K562 (cell line): ENCODE data around the gene TRMT1. TPM values are rescaled to one million over a fixed set of nuclear protein-coding genes. Genes with fewer than 3 reads are reported as not detected.

Experiments
- ARID3A ChIP-seq: IDR thresholded peaks from 2 replicates; pipeline ENCODE4 v1.6.1; 2012; ENCODE audit warnings: low read depth, low read length, improper control_type of control experiment, borderline replicate concordance
- ATF6 ChIP-seq: sonication (generic); formaldehyde crosslinking; IDR thresholded peaks from 2 replicates; pipeline ENCODE4 v1.4.0; 2020; ENCODE audit warnings: mild to moderate bottlenecking, missing genetic modification reagents
- MXI1 ChIP-seq: IDR thresholded peaks from 2 replicates; pipeline ENCODE4 v1.6.1; 2011; ENCODE audit warnings: low read depth, mild to moderate bottlenecking, improper control_type of control experiment, low read length
- USF2 ChIP-seq: sonication (generic); formaldehyde crosslinking; IDR thresholded peaks from 2 replicates; pipeline ENCODE4 v1.5.0; 2020; ENCODE audit warnings: missing genetic modification reagents
- polyA plus RNA-seq, 8 experiments: library from polyadenylated mRNA; depleted of rRNA in 4 of 8; stranded (reverse) in 5 of 8; unstranded in 3 of 8; fragments of >200 nt; fragmentation: Nextera tagmentation in 2 of 8; fragmentation: Illumina TruSeq in 1 of 8; extraction: Ambion mirVana in 2 of 8; extraction: Trizol in 1 of 8; gene quantifications; 2 replicates each; pipeline versions ENCODE4 v1.2.1 to v1.2.3, GENCODE V29; 2011 to 2014; ENCODE audit warnings: inconsistent platforms in 1 of 8, missing spikeins in 1 of 8
- total RNA-seq, 7 experiments: library from RNA; depleted of rRNA in 6 of 7; stranded (reverse); fragments of >200 nt in 6 of 7; fragmentation: Illumina TruSeq in 2 of 7; extraction: Trizol in 2 of 7; gene quantifications; 2 replicates each; pipeline versions ENCODE4 v1.2.1 to v1.2.3, GENCODE V29; 2011 to 2021; ENCODE audit warnings: low replicate concordance in 1 of 7

TRMT1 gene
- total and polyA plus RNA-seq, 9 of the 15 experiments (the other 6 are each of a cell fraction or from before 2014, with no cell fraction given) = 5.8 to 158 (median 54.3) TPM

GRCh38 chr19:13095934-13096927 is 20.3 kb downstream of the TRMT1 start (continued):
- TF ChIP-seq ATF6 (CRISPR knock-in tag) (0 out of 2 replicates have a peak, but pooled peaks have one; percentile 36), MXI1 (no peak), ARID3A (no peak), USF2 (CRISPR knock-in tag) (peak; percentile 3; the same call in 1 of the 2 replicates)
